HG02610 (cell line): ENCODE data around the gene SPC25.

Experiments
- ATAC-seq: cut with Tn5 transposase; IDR thresholded peaks from one replicate; pipeline ENCODE4 v1.9.1; 2021; ENCODE audit warnings: mild to moderate bottlenecking, moderate library complexity; ENCODE audit not compliant: unreplicated experiment

The SPC25 gene

DNA sequence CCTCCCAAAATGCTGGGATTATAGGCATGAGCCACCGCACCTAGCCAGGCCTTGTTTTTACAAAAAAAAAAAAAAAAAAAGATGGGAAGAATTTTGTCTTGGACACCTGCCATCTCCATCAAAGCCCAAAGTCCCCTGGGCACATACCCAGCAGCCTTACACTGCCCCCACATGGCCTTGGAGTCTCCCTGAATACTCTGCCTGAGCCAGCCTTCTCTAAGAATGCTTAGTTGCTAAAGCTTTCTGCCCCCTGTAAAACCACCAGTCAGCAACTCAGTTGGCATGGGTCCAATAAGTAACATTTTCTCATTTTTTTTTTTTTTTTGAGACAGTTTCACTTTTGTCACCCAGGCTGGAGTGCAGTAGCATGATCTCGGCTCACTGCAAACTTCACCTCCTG is 40.6 kb downstream of the SPC25 start:
- no peak for ATAC-seq

- ATAC-seq, result no peak
Measured at GRCh38 chr2:168848225-168848624, 42.0 kb downstream of the SPC25 start.

GRCh38 chr2:168843253-168843652 is 47.0 kb downstream of the SPC25 start:
- ATAC-seq, result no peak

DNA sequence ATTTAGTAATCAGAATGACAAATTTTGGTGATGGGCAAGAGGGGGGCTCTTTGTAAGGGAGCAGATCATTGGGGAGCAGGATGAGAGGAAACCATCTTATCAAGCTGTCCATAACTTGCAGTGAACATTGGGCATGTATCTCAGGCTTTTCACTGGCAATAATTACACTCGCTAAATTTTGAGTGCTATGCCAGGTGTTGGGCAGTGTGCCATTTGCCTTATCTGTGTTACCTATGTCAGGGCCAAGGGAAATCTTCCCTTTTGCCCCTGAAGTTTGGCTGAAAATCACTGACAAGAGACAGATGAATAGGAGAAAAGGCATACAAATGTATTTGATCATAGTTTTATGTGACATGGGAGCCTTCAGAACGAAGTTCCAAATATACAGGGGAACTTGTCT is 48.8 kb downstream of the SPC25 start:
- ATAC-seq, result no peak

- ATAC-seq, result no peak
Measured at GRCh38 chr2:168835969-168836368, 54.3 kb downstream of the SPC25 start.

DNA sequence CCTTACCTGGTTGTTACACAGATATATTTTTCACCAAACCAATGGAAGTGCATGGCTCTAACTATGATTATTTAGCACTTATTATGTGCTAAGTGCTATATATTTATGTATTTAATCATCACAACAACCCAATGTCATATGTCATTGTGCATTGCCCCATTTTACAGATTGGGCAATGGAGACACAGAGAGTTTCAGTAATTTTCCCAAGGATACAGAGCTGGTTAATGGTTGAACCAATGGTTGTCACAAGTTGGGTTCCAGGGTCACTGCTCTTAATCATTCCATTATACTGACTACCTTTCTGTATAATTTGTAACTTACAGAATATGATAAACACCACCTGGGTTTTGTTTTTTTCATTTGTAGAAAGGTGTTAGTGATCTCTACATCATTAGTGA is 58.6 kb downstream of the SPC25 start:
- no peak for ATAC-seq

DNA sequence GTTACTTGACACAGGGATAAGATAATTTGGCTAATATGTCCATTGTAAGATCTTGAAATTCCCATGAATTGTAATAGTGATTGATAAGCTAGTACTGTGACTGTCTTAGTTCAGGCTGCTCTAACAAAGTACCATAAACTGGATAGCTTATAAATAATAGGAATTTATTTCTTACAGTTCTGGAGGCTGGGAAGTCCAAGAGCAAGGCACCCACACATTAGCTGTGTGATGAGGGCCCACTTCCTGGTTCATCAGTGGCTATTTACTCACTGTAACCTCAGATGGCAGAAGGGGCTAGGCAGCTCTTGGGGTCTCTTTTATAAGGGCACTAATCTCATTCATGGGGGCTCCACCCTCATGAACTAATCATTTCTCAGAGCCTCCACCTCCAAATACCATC is 59.3 kb downstream of the SPC25 start:
- ATAC-seq, result no peak

GRCh38 chr2:168825126-168825525 is 65.1 kb downstream of the SPC25 start:
- ATAC-seq, result no peak

DNA sequence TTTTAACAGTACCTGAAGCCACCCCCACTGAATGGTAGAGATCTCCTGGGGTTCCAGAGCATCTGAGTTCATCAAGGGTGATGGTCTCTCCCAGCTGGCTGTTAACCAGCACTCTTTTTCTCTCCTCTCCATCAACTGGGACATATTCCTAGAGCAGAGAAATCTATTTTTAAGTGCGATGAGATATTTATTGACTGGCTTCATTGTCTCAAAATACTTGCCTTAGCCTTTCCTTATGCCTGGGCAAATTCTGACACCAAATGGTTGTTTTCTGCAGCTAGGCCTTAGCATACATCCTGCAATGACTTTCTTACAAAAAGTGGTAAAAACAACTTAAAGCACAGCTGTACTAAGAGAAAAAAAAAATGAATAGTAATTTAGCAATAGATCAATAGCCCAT is 68.2 kb downstream of the SPC25 start:
- no peak for ATAC-seq

DNA sequence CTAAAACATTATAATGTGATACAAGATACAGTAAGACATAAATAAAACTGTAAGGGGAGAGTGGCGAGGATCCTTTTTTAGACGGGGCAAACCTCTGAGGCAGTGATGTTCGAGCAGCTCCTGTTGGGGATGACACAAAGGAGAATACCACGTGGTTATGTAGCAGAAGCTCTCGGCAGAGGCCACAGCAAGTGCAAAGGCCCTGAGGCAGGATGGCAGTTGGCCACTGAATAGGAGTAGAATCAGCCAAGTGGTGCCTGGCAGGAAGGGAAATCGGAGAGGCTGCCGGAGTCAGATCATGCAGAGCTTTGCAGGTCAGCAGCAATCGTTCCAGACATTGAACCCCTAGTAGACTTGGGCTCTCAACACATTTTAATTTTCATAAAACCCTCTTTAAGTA is 68.7 kb downstream of the SPC25 start:
- no peak for ATAC-seq
